ENCODE results near the gene JUP.

GRCh38 chr17:41821776-41822175 lies 35.3 kb upstream of the JUP start:
- TF ChIP-seq CTCF (IDR thresholded peaks at IDR 0.05) (no peak), POLR2A (IDR thresholded peaks at IDR 0.05) (no peak)

All from esophagus squamous epithelium (tissue), 4 donors.